HepG2 (cell line): ENCODE measurements around the gene GPATCH8. TPM values are rescaled to one million over a fixed set of nuclear protein-coding genes. Genes with fewer than 3 reads are reported as not detected.

Source experiments
- ARNTL ChIP-seq: sonication (generic); formaldehyde crosslinking; IDR thresholded peaks from 2 replicates; pipeline ENCODE4 v1.4.0; 2020; ENCODE audit warnings: mild to moderate bottlenecking, missing genetic modification reagents
- ETV5 ChIP-seq: IDR thresholded peaks from 2 replicates; pipeline ENCODE4 v1.6.1; 2018; ENCODE audit warnings: missing biosample characterization, missing genetic modification reagents, inconsistent platforms, borderline replicate concordance
- ETV6 ChIP-seq: sonication (generic); formaldehyde crosslinking; conservative IDR thresholded peaks from 2 replicates; pipeline ENCODE4 v1.4.0; 2020; ENCODE audit warnings: missing genetic modification reagents
- FOSL1 ChIP-seq: sonication (generic); formaldehyde crosslinking; IDR thresholded peaks from 2 replicates; pipeline ENCODE4 v1.9.0; 2021; ENCODE audit warnings: missing genetic modification reagents, borderline replicate concordance
- HDAC1 ChIP-seq: sonication (generic); formaldehyde crosslinking; IDR thresholded peaks from 2 replicates; pipeline ENCODE4 v1.5.1; 2020; ENCODE audit warnings: mild to moderate bottlenecking, missing genetic modification reagents
- KDM2A ChIP-seq: sonication (generic); formaldehyde crosslinking; IDR thresholded peaks from 2 replicates; pipeline ENCODE4 v1.4.0; 2020; ENCODE audit warnings: low read depth, missing genetic modification reagents, borderline replicate concordance
- MXD4 ChIP-seq: IDR thresholded peaks from 2 replicates; pipeline ENCODE4 v1.6.1; 2016; ENCODE audit warnings: mild to moderate bottlenecking, missing biosample characterization, missing genetic modification reagents
- NBN ChIP-seq: fragments of 450-650 bp; conservative IDR thresholded peaks from 2 replicates; pipeline ENCODE4 v1.6.1; 2017
- NR2F6 ChIP-seq, 2 experiments: IDR thresholded peaks; 2 replicates each; pipeline ENCODE4 v1.6.1; 2016; ENCODE audit warnings: antibody characterized with exemption in 1 of 2, mild to moderate bottlenecking in 1 of 2
- NRL ChIP-seq: sonication (generic); formaldehyde crosslinking; IDR thresholded peaks from 2 replicates; pipeline ENCODE4 v1.5.0; 2020; ENCODE audit warnings: missing genetic modification reagents, mild to moderate bottlenecking, moderate library complexity, borderline replicate concordance
- POLR2AphosphoS5 ChIP-seq: IDR thresholded peaks from 2 replicates; pipeline ENCODE4 v1.6.1; 2012; ENCODE audit warnings: low read depth, low read length
- THYN1 ChIP-seq: sonication (generic); formaldehyde crosslinking; IDR thresholded peaks from 2 replicates; pipeline ENCODE4 v1.8.1; 2023; ENCODE audit warnings: low read depth, mild to moderate bottlenecking, moderate library complexity, missing genetic modification reagents, borderline replicate concordance
- ZBTB20 ChIP-seq: sonication (generic); formaldehyde crosslinking; IDR thresholded peaks from 2 replicates; pipeline ENCODE4 v1.8.1; 2023; ENCODE audit warnings: missing genetic modification reagents, low read depth, mild to moderate bottlenecking, borderline replicate concordance
- ZFP62 ChIP-seq: sonication (generic); formaldehyde crosslinking; IDR thresholded peaks from 2 replicates; pipeline ENCODE4 v1.4.0; 2020; ENCODE audit warnings: missing genetic modification reagents
- ZNF337 ChIP-seq: sonication (generic); formaldehyde crosslinking; IDR thresholded peaks from 2 replicates; pipeline ENCODE4 v1.5.1; 2020; ENCODE audit warnings: missing genetic modification reagents, low read depth, mild to moderate bottlenecking, borderline replicate concordance
- polyA plus RNA-seq, 8 experiments: library from polyadenylated mRNA; depleted of rRNA in 3 of 8; stranded (reverse) in 7 of 8; unstranded in 1 of 8; fragments of >200 nt; fragmentation: Illumina TruSeq in 4 of 8; extraction: Trizol in 4 of 8; gene quantifications; 2 replicates each; pipeline versions ENCODE4 v1.2.1 to v1.2.3, GENCODE V29; 2011 to 2016; ENCODE audit warnings: low read depth in 4 of 8, missing spikeins in 1 of 8, mixed read lengths in 1 of 8; ENCODE audit not compliant: insufficient read depth in 1 of 8
- total RNA-seq, 5 experiments: library from RNA; depleted of rRNA; stranded (reverse); fragments of >200 nt; fragmentation: Illumina TruSeq; extraction: Trizol; gene quantifications; 2 replicates each; pipeline ENCODE4 v1.2.3, GENCODE V29; 2016; ENCODE audit warnings: low read depth in 1 of 5
- TF ChIP-seq, protein P1 (sequence below): sonication (generic); formaldehyde crosslinking; IDR thresholded peaks from 2 replicates; pipeline ENCODE4 v1.5.0; 2020; ENCODE audit warnings: mild to moderate bottlenecking, missing genetic modification reagents
- TF ChIP-seq, protein P2 (sequence below): IDR thresholded peaks from 2 replicates; pipeline ENCODE4 v1.4.0; 2020; ENCODE audit warnings: mild to moderate bottlenecking, missing genetic modification reagents
- TF ChIP-seq, protein P3 (sequence below): sonication (generic); formaldehyde crosslinking; IDR thresholded peaks from 2 replicates; pipeline ENCODE4 v1.5.0; 2020; ENCODE audit warnings: mild to moderate bottlenecking, missing genetic modification reagents, moderate library complexity
- TF ChIP-seq, protein P4 (sequence below): IDR thresholded peaks from 2 replicates; pipeline ENCODE4 v1.6.1; 2016; ENCODE audit warnings: mild to moderate bottlenecking, missing biosample characterization, missing genetic modification reagents

Gene GPATCH8
- total and polyA plus RNA-seq, 2 of the 13 experiments (the other 11 are each of a cell fraction or from before 2014, with no cell fraction given) = 20.7 to 21.5 TPM

DNA sequence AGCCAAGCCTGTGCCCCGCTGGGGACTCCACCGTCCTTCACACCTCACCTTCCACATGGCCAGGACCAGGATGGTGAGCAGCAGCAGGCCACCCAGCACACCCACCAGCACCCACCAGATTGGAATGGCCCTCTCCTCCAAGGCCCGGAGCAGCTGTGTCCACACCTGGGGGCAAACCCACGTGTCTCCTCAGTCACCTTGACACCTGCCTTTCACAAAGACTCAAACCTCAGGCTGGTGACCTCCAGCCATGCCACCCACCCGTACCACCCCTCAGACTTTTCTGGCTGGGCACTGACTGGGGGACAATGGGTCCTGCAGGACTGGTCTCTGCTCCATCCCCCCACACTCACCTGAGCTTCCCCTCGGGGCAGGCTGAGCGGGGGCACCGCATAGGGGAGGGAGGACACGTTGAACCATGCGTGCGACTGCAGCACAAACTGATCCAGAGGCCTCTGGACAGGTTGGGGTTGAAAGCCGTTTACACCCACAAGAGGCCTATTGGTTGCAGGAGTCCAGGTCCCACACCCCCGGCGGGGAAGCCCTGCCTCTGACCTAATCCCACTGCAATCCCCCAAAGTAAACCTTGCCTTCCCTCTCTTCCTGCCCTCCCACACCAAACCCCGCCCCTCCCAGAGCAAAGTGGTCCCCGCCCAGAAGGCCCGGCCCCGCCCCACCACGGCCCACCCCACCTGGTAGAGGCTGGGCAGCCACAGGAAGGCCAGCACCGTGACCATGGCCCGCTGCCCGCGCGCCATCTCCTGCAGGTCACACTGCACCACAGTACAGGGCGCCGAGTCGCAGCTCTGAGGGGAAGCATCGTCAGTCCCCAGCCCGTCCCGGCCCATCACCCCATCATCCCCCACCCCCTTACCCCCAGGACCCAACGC, 128.7 kb downstream of the GPATCH8 start (continued):
- TF ChIP-seq, protein P1, sequence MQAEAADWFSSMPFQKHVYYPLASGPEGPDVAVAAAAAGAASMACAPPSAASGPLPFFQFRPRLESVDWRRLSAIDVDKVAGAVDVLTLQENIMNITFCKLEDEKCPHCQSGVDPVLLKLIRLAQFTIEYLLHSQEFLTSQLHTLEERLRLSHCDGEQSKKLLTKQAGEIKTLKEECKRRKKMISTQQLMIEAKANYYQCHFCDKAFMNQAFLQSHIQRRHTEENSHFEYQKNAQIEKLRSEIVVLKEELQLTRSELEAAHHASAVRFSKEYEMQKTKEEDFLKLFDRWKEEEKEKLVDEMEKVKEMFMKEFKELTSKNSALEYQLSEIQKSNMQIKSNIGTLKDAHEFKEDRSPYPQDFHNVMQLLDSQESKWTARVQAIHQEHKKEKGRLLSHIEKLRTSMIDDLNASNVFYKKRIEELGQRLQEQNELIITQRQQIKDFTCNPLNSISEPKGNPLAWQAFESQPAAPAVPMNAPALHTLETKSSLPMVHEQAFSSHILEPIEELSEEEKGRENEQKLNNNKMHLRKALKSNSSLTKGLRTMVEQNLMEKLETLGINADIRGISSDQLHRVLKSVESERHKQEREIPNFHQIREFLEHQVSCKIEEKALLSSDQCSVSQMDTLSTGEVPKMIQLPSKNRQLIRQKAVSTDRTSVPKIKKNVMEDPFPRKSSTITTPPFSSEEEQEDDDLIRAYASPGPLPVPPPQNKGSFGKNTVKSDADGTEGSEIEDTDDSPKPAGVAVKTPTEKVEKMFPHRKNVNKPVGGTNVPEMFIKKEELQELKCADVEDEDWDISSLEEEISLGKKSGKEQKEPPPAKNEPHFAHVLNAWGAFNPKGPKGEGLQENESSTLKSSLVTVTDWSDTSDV = peak; percentile 85; the same call in 1 of the 2 replicates
- TF ChIP-seq NBN = no peak
- 0 out of 2 replicates have a peak, but pooled peaks have one; percentile 29 for TF ChIP-seq ZBTB20 (CRISPR knock-in tag)
- TF ChIP-seq ZNF337 (CRISPR knock-in tag) = no peak
- TF ChIP-seq KDM2A (CRISPR knock-in tag) = 0 out of 2 replicates have a peak, but pooled peaks have one; percentile 11
- TF ChIP-seq HDAC1 (CRISPR knock-in tag) = peak; percentile 47
- TF ChIP-seq, protein P2, sequence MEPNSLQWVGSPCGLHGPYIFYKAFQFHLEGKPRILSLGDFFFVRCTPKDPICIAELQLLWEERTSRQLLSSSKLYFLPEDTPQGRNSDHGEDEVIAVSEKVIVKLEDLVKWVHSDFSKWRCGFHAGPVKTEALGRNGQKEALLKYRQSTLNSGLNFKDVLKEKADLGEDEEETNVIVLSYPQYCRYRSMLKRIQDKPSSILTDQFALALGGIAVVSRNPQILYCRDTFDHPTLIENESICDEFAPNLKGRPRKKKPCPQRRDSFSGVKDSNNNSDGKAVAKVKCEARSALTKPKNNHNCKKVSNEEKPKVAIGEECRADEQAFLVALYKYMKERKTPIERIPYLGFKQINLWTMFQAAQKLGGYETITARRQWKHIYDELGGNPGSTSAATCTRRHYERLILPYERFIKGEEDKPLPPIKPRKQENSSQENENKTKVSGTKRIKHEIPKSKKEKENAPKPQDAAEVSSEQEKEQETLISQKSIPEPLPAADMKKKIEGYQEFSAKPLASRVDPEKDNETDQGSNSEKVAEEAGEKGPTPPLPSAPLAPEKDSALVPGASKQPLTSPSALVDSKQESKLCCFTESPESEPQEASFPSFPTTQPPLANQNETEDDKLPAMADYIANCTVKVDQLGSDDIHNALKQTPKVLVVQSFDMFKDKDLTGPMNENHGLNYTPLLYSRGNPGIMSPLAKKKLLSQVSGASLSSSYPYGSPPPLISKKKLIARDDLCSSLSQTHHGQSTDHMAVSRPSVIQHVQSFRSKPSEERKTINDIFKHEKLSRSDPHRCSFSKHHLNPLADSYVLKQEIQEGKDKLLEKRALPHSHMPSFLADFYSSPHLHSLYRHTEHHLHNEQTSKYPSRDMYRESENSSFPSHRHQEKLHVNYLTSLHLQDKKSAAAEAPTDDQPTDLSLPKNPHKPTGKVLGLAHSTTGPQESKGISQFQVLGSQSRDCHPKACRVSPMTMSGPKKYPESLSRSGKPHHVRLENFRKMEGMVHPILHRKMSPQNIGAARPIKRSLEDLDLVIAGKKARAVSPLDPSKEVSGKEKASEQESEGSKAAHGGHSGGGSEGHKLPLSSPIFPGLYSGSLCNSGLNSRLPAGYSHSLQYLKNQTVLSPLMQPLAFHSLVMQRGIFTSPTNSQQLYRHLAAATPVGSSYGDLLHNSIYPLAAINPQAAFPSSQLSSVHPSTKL (CRISPR knock-in tag) = peak; percentile 60; the same call in 1 of the 2 replicates
- TF ChIP-seq, protein P3, sequence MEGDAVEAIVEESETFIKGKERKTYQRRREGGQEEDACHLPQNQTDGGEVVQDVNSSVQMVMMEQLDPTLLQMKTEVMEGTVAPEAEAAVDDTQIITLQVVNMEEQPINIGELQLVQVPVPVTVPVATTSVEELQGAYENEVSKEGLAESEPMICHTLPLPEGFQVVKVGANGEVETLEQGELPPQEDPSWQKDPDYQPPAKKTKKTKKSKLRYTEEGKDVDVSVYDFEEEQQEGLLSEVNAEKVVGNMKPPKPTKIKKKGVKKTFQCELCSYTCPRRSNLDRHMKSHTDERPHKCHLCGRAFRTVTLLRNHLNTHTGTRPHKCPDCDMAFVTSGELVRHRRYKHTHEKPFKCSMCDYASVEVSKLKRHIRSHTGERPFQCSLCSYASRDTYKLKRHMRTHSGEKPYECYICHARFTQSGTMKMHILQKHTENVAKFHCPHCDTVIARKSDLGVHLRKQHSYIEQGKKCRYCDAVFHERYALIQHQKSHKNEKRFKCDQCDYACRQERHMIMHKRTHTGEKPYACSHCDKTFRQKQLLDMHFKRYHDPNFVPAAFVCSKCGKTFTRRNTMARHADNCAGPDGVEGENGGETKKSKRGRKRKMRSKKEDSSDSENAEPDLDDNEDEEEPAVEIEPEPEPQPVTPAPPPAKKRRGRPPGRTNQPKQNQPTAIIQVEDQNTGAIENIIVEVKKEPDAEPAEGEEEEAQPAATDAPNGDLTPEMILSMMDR (CRISPR knock-in tag) = 0 out of 2 replicates have a peak, but pooled peaks have one; percentile 2
- TF ChIP-seq, protein P4, sequence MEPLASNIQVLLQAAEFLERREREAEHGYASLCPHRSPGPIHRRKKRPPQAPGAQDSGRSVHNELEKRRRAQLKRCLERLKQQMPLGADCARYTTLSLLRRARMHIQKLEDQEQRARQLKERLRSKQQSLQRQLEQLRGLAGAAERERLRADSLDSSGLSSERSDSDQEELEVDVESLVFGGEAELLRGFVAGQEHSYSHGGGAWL = peak; percentile 58; the same call in 1 of the 2 replicates
- TF ChIP-seq NRL (CRISPR knock-in tag) = peak; percentile 87; the same call in 1 of the 2 replicates
- 0 out of 2 replicates have a peak, but pooled peaks have one; percentile 29 for TF ChIP-seq ETV6 (CRISPR knock-in tag)
- peak; percentile 40; the same call in 1 of the 2 replicates for TF ChIP-seq NR2F6 (IDR thresholded peaks at IDR 0.05)
- 0 out of 2 replicates have a peak, but pooled peaks have one; percentile 41 for TF ChIP-seq NR2F6 (CRISPR knock-in tag; IDR thresholded peaks at IDR 0.05)
- TF ChIP-seq ZFP62 = no peak
- 0 out of 2 replicates have a peak, but pooled peaks have one; percentile 39 for TF ChIP-seq MXD4 (CRISPR knock-in tag)
- TF ChIP-seq ARNTL = peak; percentile 66
- peak; percentile 46; the same call in 1 of the 2 replicates for TF ChIP-seq POLR2AphosphoS5
- no peak for TF ChIP-seq THYN1 (CRISPR knock-in tag)
- no peak for TF ChIP-seq FOSL1 (CRISPR knock-in tag)
- TF ChIP-seq ETV5 (CRISPR knock-in tag) = peak; percentile 53; the same call in 1 of the 2 replicates
